Suppressor macrophage (primary cell): ENCODE measurements around the gene IGFL1.
A peak's percentile ranks its signal among the peaks of the same experiment; 100 is the strongest.
"Not testable (repeated sequence)": the region's sequence is repeated elsewhere in the genome, so short reads cannot be mapped to it uniquely, and the experiment has no call there.

Experiments
- DNase-seq, 4 experiments: peaks; one replicate each; pipeline ENCODE4 v3.0.0-alpha.2; 2020 to 2022

IGFL1 gene

DNA sequence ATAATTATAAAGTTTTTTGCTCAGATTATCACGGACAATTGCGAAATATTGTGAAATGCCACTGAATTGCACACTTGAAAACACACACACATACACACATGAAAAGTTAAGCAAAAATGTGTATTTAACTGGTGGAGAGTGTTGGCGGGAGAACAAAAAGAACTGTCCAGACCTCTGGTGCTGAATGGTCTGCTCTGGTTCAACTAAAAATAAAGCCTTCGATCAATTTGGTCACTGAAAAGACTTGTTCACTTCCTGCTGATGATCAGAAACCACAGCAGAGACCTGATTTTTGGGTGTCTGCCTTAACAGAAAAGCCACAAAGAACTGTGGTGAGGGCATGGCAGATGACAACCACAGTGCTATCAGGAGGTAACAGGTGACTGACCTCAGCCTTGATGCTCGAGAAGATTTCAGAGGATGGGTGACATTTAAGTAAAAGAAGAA is 4.0 kb upstream of the IGFL1 start:
- no peak for DNase-seq

DNA sequence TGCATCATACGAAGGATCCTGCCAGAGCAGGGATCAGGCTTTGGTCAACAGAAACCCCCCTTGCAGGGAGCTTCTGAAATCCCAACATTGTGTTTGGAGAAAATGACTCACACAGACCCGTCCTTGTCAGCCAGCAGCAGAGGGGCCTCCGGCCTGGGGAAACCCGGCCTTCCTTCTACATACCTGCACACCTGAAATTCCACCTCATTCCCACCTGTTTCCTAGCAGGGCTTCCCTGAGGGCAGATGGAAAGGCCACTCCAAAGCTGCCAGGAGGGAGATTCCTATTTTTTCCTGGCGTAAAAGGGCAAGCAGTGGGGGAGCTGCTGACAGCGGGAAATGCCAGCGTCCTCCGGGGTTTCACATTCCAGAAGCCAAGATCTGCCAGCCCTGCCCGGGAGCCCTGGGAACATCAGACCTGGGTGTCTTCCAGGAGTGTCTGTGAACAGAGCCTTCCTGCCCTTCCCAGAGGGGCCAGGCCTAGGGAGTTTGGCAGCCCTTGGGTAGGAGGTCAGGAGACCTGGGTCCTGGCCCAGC is 3.0 kb upstream of the IGFL1 start:
- DNase-seq, result no peak

DNA sequence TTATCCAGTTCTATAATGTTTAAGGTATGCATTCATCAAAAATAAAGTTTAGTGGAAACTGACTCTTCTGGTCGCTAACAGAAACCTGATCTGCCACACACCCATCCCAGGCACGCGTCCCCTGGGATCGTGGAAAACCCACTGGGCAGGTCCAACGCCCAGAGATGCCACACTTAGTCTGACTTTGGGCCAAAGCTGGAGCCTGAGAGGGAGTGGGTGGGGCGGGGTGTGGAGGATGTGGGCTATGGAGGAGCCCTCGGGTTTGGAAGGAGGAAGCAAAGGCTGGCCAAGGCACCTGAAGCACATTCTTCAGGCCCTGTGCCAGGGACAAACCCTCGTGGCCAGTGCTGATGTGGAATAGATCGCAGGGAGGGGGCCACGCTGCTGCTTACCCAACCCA is 2.5 kb downstream of the IGFL1 start:
- no peak for DNase-seq

DNA sequence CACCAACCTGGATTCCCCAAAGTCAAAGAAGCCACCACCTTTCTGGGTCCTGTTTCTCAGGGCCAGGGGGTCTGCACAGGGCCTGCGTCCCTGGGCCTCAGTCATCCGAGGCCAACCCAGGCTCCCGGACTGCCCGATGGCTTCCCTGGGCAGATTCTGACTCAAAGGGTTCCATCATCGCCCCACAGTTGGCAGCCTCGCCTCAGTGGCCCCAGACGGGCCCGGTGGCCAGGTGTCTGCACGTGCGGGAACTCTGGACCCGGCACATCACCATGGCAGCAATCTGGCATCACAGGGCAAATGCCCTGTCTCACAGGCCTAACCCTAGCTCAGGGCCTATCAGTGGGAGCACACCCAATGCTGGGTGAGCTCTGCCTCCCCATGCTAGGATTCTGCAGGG is 2.9 kb downstream of the IGFL1 start:
- no peak for DNase-seq

DNA sequence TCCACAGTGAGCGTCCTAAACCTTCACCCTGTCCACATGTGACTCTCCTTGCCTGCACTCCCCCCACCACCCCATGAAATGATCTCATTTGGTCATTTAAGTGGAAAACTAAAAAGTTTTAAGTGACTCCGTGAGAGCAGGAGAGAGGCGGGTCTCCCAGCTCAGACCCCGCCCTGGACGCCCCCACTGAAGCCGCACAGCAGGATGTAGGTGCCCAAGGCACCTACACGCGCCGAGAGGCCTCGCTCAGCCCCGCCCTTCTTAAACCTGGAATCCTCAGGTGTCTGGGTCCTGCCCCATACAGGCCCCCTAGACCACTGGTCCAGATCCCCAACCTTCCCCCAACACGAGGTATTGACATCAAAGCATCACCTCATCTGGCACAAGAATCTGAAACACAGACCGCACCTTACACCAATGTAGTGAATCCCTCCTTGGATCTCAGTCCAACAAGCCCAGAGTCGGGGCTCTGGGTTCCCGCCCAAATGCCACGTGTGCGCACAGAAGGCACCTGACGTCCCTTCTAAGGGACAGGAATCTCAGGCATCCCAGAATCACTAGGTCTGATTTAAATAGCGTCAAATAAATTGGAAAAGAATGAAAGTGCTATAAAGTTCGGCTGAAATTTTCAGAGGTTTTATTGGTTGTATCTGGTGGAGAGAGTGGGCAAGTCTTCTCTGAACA is 3.5 kb downstream of the IGFL1 start:
- DNase-seq, result no peak

DNA sequence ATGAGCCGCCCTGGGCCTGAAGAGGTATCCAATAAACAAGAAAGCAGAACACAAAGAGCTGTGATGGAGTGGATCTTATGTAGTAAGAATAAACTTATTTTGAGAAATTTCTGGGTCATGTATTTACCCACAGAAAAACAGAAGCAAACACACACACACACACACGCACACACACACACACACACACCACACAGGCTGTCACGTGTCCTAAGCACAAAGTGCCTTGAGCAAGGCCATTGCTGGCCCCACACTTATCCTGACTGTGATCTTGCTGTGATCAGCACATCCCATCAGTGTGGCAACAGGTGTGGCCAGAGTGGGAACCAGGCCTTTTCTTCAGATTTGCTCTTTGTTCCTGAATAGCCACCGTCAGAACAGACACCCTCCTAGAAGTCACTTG is 4.3 kb downstream of the IGFL1 start:
- DNase-seq, result not testable (repeated sequence)

DNA sequence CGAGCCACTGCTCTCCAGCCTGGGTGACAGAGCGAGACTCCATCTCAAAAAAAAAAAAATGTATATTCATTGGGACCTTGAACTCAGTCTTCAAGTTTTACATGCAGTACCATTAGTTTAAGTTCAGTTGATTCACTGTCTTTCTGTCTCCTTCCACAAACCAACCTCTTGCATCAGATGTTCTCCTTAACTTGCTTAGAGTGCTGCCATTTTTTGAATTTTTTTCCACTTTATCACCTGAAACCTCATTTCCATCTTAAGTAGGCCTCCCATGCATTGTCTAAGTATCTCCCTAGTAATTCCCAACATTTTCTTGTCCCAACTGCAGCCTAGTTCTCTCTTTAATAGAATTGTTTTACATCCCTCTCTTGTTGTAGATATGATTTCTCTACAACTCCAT is 8.6 kb downstream of the IGFL1 start:
- DNase-seq, result not testable (repeated sequence)

DNA sequence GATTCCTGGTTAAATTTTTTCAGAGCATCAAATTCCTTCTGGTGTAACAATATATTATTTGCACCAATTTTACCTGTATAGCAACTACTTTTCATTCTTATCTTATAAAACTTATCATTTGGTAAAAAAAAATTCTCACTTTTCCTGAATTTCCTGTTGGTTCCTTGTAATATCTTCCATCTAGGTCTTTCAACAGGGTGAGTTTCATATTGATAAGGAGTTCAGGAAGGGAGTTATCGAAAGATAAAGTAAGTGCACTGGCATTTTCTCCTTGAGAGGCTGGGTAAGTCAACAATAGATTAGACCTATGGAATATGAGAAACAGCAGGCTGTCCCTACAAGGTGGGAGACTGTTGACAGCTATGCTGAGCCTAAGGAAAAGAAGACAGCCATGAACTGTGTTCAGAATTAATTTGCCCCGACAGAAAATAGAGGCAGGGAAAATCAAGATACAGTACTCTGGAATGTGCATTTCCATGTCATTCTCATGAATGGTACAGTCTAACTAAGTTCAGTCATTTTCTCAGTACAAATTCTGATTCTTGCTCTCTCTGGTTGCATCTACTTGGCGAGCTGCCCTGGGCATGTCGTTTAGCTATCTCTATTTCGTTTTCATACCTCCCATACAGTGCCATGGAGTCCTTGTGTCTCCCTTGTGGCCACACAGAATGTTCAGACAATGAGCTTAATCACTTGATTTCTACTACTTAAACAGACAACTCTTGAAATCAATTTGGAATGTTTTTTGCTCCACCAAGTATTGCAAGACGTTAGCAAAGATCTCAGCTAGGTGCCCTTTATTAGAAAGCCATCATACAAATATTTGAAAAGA is 9.9 kb downstream of the IGFL1 start:
- DNase-seq, result no peak

DNA sequence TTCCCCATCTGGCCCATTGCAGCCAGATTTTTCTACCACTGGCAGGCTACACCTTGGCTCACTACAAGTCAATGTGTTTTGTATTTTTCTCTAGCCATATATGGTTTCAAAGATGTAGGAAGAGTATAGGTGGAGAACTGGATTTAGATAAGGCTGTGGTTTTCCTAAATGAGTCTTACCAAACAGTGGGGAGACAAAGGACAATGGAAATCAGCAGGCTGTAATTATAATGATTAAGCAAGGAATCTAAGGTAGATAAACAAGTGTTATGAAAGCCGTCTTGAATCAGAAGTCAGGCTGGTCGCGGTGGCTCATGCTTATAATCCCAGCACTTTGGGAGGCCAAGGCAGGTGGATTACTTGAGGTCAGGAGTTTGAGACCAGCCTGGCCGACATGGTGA is 11.2 kb downstream of the IGFL1 start:
- DNase-seq, result no peak

DNA sequence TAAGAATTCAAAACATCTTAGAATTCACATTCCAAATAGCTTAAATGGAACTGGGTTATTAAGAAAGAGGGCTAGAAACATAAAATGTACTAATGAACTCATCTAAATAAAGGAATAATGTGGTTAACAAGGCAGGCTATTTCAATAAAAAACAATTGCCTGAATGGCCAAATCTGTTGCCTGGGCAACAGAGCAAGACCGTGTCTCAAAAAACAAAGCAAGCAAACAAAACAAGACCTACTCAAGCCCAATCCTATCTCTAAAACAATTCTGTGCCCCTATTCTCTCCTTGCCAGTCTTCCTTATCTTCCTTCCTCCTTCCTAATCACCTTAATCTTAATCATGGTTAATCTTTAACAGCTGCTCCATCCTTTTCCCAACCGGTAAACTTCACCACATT is 12.1 kb downstream of the IGFL1 start:
- DNase-seq, result no peak

DNA sequence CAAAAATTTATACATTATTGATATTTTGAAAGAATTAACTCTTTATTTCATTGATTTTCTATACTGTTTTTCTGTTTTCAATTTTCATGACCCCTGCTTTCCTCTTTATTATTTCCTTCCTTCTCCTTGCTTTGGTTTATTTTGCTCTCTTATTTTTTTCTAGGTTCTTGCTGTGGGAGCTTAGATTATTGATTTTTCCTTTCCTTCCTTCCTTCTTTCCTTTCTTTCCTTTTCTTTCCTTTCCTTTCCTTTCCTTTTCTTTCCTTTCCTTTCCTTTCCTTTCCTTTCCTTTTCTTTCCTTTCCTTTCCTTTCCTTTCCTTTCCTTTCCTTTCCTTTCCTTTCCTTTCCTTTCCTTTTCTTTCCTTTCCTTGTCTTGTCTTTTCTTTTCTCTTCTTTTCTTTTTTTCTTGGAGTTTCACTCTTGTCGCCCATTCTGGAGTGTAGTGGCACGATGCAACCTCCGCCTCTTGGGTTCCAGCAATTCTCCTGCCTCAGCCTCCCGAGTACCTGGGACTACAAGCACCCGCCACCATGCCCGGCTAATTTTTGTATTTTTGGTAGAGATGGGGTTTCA is 13.6 kb downstream of the IGFL1 start:
- not testable (repeated sequence) for DNase-seq

DNA sequence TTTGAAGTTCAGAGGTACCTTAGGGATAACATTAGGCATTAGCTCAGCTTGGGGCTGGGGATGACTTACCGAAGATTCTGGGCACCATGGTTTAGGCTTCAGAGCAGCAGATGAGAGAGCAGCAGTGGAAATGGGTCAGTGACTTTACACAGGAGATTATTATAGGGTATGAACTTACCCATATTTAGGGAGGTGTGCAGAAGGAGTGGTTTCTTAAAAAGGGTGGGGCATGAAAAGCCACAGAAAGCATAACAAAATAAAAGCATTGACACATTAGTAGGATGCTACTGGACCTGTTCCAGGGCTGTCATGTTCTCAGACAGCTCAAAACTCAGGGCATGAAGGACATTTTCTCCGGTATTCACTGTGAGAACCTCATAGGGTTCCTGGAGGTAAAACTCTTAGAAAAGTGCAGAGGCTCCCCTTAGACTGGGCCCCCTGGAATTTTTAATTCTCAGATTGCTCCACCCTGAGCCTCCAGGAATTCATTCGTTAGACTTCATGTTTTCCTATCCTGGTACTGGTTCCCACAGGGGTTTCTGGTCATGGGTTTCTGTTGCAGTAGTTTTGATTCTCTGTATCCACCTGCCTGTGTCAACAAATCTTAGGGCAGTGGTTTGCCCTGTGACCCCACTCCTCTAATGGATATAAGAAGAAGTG is 20.7 kb downstream of the IGFL1 start:
- DNase-seq, result no peak

DNA sequence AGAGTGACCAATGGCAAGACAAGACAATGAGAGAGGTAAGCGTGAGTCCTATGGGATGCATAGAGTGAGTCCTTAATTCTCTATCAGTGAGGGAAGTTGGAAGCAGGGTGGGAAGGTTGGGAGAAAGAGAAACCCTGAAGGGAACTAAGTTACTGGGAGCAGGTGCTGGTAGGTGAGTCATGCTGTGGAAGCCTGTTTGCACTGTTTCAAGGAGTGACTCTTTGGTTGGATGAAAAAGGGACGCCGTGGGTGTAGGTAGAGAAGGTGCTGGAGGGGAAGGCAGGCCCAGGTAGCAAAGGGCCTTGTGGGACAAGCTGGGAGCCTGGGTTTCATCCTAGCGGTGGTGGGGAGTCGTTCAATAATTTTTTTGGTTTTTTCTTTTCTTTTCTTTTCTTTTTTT is 21.9 kb downstream of the IGFL1 start:
- no peak for DNase-seq

DNA sequence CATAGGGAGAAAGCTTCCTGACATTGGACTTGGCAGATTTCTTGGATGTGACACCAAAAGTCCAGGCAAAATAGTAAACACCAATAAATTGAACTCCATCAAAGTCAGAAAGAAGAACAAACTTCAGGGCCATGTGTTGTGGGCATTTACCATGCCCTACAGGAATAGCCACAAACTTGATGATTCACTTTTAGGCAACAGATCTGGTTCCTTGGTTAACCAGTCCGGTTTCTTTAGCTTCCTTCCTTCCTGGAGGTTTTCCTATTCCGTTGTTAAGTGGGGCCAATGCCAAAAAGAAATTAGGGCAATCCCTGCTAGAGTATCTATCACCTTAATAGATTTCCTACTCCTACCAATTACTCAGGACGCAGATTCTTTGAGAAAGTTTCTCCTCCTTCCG is 25.2 kb downstream of the IGFL1 start:
- peak in 1 of 4 experiments; percentile 10 for DNase-seq

DNA sequence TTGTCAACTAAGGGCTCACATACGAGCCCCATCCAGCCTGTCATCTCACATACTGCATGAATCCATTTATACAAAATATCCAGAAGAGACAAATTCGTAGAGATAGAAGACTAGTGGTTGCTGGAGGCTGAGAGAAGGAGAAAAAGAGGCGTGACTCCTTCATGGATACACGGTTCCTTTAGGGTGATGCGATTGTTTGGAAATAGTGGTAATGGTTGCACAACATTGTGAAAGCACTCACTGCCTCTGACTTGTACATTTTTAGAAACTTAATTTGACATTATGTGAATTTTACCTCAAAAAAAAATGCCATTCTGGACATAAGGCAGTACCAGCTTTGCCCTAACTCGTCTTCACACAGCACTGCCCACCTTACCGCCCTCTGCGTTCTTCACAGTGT is 27.3 kb downstream of the IGFL1 start:
- peak; percentile 16 to 62 (median 31) for DNase-seq

DNA sequence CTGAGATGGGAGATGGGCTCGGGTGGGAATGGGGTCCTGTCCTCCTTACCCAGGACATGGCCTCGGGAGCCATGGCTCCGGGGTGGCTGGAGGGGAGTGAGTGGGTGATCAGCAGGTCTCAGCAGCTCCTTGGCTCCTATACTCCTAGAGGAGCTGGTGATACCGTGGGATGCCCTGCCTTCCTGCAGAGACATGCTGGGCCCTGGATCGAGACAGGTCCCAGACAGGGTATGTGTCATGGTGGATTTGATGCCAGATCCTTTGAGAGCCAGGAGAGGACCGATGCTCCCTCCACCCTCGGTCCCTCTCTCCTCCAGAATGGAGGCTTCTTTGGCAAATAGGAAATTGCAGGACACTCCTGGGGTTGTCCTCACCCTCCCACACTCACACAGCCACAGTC is 32.0 kb downstream of the IGFL1 start:
- DNase-seq, result not testable (repeated sequence)

DNA sequence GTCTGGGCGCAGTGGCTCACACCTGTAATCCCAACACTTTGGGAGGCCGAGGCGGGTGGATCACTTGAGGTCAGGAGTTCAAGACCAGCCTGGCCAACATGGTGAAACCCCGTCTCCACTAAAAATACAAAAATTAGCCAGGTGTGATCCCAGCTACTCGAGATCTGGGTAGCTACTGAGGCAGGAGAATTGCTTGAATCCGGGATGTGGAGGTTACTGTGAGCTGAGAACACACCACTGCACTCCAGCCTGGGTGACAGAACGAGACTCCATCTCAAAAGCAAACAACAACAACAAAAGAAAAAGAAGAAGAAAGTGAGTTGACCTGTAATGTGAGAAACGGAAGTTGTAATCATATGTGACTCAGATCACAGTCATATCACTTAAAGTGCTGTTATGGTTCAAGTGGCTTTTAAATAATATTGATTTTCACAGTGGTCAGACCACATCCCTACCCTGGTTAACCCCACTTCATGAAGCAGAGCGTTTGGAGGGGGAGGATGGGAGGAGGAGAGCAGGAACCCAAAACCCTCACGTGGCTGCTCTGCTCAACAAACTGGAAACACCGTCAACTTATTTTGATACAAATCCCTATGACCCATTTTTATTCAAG is 33.2 kb downstream of the IGFL1 start:
- peak in 2 of 4 experiments; percentile 38 to 41 for DNase-seq

DNA sequence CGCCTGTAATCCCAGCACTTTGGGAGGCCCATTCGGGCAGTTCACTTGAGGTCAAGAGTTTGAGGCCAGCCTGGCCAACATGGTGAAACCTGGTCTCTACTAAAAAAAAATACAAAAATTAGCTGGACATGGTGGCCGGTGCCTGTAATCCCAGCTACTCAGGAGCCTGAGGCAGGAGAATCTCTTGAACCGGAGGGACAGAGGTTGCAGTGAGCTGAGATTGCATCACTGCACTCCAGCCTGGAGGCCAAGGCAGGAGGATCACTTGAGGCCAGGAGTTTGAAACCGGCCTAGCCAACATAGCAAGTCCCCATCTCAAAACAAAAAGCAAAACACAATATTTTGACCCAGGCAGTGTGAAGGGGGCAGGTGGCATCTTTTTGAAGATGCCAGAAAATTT is 35.3 kb downstream of the IGFL1 start:
- not testable (repeated sequence) for DNase-seq

DNA sequence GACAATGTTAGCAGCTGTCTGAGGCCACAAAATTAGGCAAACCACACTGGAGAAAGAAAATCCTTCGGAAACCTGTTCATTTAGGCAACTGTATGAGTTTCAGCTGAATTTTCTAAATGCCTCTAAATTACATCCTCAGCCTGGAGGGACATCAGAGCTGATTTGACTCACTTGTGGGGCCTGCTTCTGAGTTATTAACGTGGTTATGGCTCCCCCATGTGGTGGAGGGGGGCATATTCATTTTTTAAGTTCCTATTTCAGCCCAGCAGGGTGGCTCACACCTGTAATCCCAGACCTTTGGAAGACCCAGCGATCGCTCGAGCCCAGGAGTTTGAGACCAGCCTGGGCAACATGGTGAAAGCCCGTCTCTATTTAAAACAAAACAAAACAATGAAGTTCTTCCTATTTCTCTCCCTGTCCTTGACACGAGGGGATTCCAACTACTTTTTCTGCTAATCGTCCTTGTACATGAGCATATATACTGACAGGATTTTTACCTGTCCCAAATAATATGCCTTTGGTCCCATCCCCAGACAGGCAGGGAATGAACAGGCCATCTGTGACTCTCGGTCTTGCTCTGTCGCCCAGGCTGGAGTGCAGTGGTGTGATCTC is 35.8 kb downstream of the IGFL1 start:
- peak; percentile 79 to 89 (median 80) for DNase-seq

DNA sequence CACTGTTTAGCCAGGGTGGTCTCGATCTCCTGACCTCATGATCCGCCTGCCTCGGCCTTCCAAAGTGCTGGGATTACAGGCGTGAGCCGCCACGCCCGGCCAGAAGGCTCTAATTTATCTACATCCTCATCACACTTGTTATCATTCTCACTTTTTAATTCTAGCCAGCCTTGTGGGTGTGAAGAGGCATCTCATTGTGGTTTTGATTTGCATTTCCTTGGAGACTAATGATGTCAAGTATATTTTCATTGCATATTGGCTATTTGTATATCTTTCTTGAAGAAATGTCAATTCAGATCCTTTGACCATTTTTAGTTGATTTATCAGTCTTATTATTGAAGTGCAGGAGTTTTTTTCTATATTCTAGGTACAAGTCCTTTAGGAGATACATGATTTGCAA is 39.6 kb downstream of the IGFL1 start:
- DNase-seq, result no peak

DNA sequence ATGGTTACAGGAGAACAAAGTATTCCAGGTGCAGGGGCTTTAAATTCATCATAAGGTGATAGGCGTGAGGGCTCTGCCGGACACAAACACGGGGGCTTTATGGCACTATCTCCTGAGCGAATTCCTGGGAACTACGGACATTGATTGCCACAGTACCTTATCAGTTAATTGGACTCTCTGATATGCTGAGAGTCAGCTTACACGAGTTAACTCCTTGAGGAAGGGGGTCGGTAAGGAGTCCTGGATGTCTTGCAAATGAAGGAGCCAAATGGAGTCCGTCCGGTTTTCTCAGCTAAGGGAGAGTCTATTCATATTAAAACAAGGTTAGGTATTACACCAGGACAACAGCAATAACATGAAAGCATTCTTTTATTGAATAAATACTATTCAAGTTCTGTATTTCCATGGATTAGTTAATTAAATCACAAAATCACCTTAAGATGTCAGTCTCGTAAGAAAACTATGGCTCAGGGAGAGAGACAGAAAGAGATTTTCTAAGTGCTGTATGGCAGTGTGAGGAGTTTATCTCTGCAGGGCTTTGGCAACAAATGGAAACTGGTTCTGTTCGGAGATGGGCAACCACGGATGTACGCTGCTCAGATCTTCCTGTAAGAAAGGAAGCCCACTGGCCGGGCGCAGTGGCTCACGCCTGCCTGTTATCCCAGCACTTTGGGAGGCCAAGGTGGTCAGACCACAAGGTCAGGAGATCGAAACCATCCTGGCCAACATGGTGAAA is 41.1 kb downstream of the IGFL1 start:
- DNase-seq, result no peak
